ENCODE measurements around the gene GALNT4. TPM values are rescaled to one million over a fixed set of nuclear protein-coding genes. Genes with fewer than 3 reads are reported as not detected.
A peak's percentile ranks its signal among the peaks of the same experiment; 100 is the strongest.

GALNT4 gene
- total and polyA plus RNA-seq, 9 of the 15 experiments (the other 6 are each of a cell fraction or from before 2014, with no cell fraction given), result 1.2 to 4.6 (median 3.4) TPM

DNA sequence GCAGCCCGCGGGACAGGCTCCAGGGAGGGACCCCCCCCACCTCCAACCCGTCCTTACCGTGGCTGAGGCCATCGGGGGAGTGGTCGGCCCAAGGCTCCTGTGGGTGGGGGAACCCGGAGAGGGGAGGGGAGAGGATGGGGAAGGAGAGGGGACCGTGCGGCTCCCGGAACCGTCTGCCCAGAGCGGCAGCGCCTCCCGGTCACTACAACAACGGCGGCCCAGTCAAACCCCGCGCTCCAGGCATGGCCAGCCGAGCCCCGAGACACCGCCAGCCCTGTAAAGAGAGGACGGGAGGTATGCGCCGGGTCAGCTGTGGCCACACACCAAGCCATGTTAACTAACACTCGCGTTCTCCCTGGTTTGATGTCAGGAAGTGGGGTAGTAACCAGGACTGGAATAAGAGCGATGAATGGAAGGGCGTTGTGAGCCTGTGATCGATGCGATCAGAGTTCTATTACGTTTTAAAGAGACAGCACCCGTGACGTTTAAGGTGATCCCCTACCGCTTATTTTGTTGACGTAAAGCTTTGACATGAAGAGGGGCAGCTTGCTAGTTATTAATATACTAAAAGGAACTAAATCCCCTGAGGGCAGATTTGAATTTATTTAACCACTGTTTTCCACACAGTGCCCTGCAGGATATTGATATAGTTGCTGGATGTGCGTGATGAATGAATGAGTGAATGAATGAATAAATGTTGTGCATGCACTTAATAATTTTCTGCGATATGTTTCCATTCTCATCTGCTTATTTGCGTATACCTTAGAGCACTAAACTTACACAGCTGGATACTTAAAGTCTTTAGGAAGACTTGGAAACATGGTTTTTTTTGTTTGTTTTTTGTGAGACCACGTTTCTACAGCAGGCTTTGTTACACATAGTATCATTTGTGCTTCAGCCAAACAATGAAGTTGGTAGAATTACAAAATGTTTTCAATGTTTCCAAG lies 1.5 kb upstream of the GALNT4 start, which contains the start of gene POC1B (continued):
- TF ChIP-seq, protein P1, sequence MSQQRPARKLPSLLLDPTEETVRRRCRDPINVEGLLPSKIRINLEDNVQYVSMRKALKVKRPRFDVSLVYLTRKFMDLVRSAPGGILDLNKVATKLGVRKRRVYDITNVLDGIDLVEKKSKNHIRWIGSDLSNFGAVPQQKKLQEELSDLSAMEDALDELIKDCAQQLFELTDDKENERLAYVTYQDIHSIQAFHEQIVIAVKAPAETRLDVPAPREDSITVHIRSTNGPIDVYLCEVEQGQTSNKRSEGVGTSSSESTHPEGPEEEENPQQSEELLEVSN (IDR thresholded peaks at IDR 0.05; ENCODE audit: borderline replicate concordance in 1 of 2, extremely low read depth in 1 of 2, insufficient read depth in 1 of 2, insufficient read length in 1 of 2, low read depth in 1 of 2, low read length in 1 of 2, poor library complexity in 1 of 2, severe bottlenecking in 1 of 2), result peak; percentile 88 to 95
- TF ChIP-seq MECOM (CRISPR knock-in tag; IDR thresholded peaks at IDR 0.05) (no peak), SP1 (CRISPR knock-in tag; IDR thresholded peaks at IDR 0.05) (peak; percentile 77), EP300 (IDR thresholded peaks at IDR 0.05; ENCODE audit: low read length) (peak; percentile 38; the same call in 1 of the 2 replicates), HNRNPLL (IDR thresholded peaks at IDR 0.05; ENCODE audit: low read depth, low read length, poor library complexity, severe bottlenecking) (no peak), PRPF4 (IDR thresholded peaks at IDR 0.05; ENCODE audit: insufficient read depth, low read depth, low read length, poor library complexity, severe bottlenecking) (no peak), NONO (IDR thresholded peaks at IDR 0.05; ENCODE audit: low read depth in 2 of 2, low read length in 1 of 2) (0 out of 4 replicates have a peak, but pooled peaks of 1 of the 2 experiments have one; percentile 39), ZNF24 (IDR thresholded peaks at IDR 0.05) (peak; percentile 96), E2F3 (CRISPR knock-in tag; IDR thresholded peaks at IDR 0.05) (peak; percentile 91; the same call in 1 of the 2 replicates), MAX (CRISPR knock-in tag; IDR thresholded peaks at IDR 0.05) (peak; percentile 91), SMAD4 (CRISPR knock-in tag; conservative IDR thresholded peaks at IDR 0.05) (no peak), ELK3 (CRISPR knock-in tag; IDR thresholded peaks at IDR 0.05) (no peak)
- TF ChIP-seq, protein P2, sequence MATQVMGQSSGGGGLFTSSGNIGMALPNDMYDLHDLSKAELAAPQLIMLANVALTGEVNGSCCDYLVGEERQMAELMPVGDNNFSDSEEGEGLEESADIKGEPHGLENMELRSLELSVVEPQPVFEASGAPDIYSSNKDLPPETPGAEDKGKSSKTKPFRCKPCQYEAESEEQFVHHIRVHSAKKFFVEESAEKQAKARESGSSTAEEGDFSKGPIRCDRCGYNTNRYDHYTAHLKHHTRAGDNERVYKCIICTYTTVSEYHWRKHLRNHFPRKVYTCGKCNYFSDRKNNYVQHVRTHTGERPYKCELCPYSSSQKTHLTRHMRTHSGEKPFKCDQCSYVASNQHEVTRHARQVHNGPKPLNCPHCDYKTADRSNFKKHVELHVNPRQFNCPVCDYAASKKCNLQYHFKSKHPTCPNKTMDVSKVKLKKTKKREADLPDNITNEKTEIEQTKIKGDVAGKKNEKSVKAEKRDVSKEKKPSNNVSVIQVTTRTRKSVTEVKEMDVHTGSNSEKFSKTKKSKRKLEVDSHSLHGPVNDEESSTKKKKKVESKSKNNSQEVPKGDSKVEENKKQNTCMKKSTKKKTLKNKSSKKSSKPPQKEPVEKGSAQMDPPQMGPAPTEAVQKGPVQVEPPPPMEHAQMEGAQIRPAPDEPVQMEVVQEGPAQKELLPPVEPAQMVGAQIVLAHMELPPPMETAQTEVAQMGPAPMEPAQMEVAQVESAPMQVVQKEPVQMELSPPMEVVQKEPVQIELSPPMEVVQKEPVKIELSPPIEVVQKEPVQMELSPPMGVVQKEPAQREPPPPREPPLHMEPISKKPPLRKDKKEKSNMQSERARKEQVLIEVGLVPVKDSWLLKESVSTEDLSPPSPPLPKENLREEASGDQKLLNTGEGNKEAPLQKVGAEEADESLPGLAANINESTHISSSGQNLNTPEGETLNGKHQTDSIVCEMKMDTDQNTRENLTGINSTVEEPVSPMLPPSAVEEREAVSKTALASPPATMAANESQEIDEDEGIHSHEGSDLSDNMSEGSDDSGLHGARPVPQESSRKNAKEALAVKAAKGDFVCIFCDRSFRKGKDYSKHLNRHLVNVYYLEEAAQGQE (IDR thresholded peaks at IDR 0.05; ENCODE audit: borderline replicate concordance), result peak; percentile 98
- TF ChIP-seq, protein P2 (CRISPR knock-in tag; IDR thresholded peaks at IDR 0.05; ENCODE audit: low read depth), result no peak; the same call in 1 of the 2 replicates
